Limb (tissue), 2 donors: Measurements from ENCODE around the gene HCFC1R1.

Experiments used
- DNase-seq, 2 donors: peaks; one replicate each; pipeline ENCODE4 v3.0.0-alpha.2; 2016; ENCODE audit errors: extremely low spot score in 2 of 2

HCFC1R1 gene

DNA sequence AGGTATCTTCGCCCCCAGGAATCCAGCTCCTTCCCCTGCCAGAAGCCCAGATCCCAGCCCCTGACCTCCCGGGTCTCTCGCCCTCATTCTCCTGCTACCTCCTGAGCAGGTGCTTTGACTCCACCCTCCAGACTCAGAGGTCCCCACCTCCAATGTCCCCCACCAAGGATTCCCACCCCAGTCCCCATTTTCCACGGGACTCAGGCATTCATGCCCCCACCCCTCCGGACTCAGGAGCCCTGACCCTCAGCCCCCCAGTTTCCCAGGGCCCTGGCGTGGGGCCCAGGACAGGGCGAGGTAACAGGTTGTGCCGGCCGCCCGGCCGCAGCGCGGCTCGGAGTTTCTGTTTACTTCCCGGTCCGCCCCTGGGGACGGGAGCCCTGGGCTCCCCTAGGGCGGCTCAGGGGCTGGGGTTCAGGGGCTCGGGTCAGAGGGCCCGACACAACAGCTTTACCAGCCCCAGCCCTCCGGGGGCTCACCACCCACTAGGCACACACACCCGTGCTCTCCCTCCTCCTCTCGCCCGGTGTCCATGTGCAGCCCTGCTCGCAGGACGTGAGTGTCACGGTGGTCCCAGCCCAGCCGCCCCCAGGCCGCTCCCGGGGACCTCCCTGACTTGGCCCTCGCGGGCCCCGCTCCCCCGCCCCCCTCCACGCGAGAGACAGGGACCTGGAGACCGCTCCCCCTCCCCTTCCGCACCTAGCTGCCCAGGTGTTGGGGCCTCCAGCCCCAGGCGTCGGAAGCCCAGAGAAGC, 12.4 kb upstream of the HCFC1R1 start:
- DNase-seq, result no peak

DNA sequence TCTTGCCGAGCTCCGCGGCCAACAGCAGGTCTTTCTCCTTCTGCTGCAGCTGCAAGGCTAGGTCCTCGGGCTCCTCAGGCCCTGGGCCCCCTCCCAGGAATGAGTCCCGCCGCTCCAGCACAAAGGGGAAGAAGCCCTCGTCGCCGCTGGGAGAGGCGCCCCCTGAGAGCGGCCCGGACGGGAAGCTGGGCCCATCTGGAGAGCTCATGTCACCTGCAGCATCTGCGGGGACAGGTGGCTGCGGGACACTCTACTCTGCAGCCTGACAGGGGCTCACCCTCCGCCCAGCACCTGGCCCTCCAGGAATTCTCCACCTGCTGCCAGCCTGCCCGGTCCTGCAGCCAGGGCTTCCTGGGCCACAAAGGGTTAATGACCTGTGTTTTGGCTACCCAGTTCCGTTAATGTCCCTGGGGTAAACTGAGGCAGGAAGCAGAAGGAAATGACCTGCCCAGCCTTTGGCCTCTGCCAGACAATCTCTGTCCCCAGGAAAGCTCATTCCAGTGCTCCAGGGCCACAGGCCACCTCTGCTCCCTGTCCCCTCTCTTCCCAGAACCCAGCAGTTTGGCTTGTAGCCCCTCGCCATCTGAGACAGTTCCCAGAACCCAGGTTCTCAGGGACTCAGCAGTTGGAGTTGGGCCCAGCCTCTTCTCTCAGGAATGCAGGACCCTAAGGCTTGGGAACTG, 11.7 kb upstream of the HCFC1R1 start:
- DNase-seq, result no peak

DNA sequence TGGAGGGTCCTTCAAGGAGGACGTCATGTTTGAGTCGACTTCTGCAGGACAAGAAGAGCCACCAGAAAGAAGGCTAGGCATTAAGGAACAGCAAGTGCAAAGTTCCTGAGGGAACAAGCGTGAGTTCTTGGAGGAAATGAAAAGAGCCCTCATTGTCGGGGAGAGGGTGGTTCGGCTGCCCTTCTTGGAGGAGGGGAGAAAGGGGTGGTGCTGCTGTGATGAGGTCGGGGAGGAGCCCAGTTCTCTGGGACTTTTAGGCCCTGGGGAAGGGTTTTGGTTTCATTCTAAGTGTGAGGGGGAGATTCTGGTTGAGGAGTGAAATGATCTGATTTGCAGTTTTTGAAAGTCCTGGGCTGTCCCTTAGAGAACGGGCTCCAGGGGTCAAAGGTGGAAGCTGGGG, 8.9 kb upstream of the HCFC1R1 start:
- DNase-seq, result no peak

DNA sequence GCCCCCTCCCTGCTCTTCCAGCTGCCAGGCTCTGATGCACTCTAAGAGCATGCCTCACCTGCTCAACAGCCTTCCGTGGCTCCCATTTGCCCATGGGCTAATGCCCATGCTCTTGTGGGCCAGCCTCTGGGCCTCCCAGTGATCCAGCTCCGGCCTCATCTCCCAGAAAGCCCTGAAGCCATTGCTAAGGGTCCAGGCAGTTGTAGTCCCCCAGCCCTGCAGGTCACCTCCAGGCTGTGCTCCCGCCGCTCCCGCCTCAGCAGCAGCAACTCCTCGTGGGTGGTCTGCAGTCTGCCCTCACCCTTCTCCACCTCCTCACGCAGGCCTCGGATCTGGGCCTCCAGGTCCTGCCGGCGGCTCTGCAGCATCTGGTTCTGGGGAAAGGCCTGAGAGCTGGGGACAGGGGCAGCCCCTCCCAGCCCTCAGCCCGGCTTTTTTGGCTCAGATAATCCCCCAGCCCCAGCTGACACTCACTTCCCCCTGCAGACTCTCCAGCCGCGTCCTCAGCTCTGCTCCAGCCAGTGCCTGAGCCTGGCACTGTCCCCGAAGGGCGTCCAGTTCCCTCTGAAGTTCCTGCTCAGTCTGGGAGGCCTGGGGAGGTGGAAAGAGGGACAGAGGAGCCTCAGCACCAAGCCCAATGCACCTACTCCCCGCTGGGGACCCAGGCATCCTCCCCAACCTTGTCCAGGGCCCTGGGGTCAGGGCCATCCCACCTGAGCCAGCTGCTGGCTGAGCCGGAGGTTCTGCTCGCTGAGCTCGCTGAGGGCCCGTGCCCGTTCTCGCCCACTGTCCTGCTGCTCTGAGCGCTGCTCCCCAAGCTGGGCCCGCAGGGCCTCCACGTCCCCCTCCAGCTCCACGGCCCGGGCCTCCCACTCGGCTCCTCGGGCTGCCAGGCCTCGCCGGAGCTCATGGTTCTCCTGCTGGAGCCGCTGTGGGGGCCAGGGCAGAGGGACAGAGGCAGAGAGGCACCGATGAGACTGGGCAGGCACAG, 6.8 kb upstream of the HCFC1R1 start:
- DNase-seq, result no peak

DNA sequence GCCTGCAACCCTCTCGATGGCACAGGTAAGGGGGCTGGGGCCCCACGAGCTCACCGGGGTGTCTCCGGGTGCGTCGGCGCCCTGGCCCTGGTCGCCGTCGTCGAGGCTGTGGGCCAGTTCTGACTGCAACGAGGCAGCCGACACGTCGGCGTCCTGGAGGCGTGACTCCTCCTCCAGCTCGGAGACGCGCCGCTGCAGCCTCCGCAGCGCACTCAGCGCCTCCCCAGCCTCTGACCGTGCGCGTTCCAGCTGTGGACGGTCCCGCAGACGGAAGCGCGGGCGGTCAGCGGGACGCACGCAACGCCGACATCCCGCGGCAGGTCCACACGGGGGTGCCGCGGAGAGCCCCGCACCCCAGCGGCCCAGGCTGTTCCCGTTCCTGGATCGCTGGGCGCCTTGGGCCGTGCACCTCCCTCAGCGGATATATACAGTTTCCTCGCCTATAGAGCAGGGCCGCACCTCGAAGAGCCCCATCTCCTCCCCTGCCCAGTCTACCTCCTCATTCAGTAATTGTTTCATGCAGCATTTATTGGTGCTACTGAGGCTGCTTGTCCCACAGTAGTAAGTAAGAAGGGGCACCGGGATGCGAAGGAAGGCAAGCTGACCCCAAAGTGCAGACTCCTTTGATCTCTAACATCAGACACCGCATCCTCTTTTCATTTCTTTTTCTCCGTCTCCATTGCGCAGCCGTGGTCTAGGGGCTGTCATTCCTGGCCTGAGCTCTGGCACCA, 5.9 kb upstream of the HCFC1R1 start:
- DNase-seq, result no peak

DNA sequence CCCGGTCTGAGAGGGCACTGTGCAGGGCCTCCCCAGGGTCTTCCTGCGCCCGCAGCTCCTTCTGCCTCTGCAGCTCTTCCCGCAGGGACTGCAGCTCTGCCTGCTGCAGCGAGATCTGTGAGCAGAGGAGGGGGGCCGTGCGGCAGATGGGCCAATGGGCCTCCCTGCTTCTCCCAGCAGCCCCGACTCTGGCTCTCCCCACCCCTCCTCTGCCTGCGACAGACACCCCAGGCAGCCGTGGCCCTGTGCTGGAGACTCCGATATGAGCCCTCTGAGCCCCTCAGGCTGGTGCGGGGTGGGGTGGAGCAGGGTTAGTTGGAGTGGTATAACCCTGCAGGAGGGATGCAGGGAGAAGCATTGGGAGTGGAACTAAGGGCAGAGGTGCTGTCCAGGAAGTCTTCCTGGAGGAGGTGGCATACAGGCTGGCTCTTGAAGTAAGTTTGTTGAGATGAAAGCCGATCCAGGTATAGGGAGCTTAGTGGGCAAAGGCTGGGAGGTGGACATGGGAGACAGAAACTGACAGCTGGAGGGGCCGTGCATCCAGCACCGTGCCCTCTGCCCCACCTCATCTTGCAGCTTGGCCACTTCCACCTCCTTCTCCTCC, 5.1 kb upstream of the HCFC1R1 start:
- no peak for DNase-seq

DNA sequence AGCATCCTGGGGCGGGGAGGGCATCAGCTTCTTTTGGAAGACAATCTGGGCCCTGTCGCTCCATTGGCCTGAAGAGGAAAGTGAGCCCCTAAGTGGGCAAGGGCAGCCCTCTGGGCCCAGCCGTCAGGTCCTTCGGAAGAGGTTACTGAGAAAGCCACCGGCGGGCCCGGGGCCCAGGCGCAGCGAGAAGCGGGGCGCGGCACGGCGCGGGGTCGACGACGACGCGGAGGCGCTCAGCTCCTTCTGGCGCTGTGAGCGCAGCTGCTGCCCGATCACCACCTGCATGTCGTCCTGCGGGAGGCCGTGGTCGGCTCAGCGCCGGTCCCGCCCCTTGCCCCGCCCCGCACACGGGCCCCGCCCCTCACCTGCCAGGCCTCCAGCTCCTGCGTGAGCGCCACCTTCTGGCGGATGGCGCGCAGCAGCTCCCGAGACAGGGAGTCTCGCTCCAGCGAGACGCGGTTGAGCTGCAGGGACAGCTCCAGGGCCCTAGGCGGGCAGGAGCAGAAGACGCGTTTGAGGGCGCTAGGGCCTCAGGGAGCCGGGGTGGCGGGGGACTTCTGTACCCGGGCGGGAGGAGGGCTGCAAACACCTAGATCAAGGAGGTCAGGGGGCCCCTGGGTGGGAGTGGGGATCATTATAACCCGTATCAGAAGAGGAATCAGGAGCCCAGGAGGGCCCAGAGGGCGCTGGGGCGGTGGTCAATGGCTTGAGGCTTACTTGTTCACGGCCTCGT, 4.4 kb upstream of the HCFC1R1 start:
- peak in 1 of 2 donors; percentile 91 for DNase-seq

DNA sequence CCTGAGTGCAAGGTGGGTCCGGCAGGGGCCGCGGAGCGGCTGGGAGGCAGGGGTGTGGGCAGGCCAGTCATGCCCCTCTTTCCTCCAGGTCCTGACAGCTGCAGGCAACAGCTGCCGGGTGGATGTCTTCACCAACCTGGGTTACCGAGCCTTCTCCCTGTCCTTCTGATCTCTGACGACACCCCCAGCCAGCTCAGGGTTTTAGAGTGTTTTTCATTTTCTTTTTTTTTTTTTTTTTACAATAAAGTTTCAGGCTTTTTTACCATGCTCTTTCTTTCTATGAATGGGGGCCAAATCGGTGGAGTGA, 3.7 kb upstream of the HCFC1R1 start:
- no peak for DNase-seq

DNA sequence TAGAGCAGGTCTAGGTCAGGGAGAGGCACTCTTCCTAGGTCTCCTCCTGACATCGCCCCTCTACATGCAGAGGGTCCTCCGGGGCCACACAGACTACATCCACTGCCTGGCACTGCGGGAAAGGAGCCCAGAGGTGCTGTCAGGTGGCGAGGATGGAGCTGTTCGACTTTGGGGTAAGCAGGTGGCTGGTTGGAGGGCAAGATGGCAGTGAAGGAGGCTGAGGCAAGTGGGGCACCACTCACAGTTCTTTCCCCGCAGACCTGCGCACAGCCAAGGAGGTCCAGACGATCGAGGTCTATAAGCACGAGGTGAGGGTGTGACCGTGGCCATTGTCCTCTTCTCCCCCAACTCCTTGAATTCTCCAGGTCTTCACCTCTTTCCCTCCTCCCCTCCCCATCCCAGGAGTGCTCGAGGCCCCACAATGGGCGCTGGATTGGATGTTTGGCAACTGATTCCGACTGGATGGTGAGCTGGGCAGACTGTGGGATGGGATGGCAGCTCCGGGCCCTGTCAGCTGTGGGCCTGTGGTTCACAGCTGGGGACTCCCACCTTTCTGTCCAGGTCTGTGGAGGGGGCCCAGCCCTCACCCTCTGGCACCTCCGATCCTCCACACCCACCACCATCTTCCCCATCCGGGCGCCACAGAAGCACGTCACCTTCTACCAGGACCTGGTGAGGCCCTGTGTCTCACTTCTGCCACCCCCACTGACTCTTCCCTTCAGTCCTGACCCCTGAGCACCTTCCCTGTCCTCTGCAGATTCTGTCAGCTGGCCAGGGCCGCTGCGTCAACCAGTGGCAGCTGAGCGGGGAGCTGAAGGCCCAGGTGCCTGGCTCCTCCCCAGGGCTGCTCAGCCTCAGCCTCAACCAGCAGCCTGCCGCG, 3.1 kb upstream of the HCFC1R1 start:
- DNase-seq, result no peak

DNA sequence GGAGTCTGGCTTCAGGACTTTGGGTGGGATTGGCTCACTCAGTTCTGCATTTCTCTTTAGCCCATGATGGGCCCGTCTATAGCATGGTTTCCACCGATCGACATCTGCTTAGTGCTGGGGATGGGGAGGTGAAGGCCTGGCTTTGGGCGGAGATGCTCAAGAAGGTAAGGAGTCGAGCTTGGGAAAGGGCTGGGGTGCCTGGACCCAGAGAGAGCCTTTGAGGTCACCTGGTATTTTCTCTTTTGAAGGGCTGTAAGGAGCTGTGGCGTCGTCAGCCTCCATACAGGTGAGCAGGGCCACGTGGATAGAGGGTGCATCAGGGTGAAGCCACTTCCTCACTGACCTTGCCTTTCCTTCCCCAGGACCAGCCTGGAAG, 2.2 kb upstream of the HCFC1R1 start:
- no peak for DNase-seq

DNA sequence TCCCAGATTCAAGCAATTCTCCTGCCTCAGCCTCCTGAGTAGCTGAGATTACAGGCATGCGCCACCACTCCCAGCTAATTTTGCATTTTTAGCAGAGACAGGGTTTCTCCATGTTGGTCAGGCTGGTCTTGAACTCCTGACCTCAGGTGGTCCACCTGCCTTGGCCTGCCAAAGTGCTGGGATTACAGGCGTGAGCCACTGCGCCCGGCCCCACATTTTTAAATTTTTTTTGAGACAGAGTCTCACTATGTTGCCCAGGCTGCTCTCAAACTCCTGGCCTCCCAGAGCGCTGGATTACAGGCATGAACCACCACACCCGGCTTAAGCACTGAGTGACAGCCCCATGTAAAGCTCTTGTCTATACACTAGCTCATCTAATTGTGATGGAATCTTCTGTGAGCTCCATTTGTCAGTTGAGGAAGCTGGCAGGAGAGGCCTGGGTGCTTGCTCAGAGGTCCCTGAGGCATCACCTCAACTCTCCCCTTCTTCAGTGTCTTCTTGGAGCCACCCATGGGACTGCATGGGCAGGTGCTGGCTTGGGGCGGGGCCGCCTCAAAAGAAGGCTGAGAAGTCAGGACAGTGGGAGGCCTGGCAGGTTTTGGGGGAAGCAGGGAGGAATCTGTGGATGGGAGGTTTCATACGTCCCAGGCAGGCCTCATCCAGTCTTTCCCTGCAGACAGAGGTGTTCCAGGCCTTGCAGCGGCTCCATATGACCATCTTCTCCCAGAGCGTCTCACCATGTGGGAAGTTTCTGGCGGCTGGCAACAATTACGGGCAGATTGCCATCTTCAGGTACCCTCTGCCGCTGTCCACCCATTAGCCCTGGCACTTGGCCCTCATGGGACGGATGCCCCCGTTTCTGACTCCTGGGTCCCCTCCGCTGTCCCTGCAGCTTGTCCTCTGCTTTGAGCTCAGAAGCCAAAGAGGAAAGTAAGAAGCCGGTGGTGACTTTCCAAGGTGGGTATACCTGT, 1.6 kb upstream of the HCFC1R1 start:
- DNase-seq, result no peak

DNA sequence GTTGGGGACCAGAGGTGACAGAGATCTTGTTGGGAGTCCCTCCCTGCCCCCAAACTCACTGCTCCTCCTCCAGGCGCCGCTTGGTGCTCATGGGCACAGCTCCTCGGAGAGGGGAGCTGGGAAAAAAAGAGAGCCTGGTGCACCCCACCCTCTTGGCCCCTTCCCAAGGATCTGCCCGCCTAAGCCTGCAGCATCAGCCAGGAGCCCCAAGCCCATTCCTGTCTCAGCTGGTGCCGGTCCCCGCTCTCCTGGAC, 400 bp downstream of the HCFC1R1 start:
- DNase-seq, result no peak

DNA sequence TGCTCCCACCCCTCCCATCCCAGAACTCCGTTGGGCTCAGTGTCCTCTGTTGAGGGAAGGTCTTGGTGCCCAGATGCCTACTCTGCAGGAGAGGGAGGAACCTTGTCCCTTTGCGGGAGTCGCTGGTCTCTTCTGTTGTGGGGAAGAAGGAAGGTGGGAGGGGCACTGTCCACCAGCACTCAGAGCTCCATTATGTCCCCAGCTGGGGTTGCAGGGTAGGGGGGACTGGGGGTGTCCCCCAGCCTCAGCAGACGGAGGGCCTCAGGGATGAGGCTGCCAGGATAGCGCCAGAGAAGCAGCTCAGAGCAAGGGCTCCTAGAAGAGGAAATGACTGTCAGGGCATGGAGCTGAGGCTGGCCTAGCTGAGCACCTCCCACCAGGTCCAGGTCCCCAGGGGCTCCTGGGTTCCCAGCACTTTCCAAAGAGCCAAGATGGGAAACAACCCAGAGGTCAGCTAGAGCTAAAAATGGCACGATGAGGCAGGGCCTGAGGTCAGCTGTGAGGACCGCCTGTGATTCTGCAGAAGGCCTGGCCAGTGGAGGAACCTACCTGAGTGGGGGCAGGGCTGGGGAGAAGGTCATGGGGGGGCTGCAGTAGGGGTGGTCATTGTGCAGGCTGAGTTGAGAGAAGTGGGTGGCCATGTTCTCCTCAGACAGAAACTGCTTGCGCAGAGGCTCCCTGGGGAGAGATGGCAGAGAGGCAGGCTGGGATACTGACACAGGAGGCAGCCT, 893 bp downstream of the HCFC1R1 start:
- no peak for DNase-seq

DNA sequence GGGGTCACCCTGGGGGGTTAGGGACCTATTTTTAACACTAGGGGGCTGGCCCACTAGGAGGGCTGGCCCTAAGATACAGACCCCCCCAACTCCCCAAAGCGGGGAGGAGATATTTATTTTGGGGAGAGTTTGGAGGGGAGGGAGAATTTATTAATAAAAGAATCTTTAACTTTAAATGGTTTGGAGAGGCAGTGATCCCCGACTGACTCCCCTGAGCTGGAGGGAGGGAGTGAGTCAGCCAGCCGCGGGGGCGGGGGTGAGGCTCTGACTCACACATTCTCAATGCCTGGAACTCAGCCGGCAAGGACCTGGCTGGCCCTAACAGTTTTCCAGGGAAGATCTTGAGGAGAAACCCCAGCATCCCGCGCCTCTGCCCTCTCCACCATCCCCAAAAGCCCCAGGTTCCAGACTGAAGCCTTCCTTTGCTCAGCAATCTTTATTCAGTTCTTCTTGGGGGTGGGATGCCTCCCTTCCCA, 1.5 kb downstream of the HCFC1R1 start:
- DNase-seq, result peak; percentile 82 to 88

DNA sequence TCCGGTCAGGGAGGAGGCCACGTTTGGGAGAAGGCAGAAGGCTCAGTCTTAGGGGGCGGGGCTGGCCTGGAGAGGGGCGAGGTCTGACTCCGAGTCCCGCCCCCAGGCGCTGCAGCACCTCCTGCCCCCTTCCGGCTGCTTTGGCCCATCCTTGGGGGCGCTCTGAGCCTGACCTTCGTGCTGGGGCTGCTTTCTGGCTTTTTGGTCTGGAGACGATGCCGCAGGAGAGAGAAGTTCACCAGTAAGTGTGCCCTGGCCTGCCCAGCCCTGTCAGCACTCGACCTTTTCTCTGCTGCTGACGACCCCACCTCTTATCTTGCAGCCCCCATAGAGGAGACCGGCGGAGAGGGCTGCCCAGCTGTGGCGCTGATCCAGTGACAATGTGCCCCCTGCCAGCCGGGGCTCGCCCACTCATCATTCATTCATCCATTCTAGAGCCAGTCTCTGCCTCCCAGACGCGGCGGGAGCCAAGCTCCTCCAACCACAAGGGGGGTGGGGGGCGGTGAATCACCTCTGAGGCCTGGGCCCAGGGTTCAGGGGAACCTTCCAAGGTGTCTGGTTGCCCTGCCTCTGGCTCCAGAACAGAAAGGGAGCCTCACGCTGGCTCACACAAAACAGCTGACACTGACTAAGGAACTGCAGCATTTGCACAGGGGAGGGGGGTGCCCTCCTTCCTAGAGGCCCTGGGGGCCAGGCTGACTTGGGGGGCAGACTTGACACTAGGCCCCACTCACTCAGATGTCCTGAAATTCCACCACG, 2.1 kb downstream of the HCFC1R1 start:
- DNase-seq, result peak; percentile 69 to 74

DNA sequence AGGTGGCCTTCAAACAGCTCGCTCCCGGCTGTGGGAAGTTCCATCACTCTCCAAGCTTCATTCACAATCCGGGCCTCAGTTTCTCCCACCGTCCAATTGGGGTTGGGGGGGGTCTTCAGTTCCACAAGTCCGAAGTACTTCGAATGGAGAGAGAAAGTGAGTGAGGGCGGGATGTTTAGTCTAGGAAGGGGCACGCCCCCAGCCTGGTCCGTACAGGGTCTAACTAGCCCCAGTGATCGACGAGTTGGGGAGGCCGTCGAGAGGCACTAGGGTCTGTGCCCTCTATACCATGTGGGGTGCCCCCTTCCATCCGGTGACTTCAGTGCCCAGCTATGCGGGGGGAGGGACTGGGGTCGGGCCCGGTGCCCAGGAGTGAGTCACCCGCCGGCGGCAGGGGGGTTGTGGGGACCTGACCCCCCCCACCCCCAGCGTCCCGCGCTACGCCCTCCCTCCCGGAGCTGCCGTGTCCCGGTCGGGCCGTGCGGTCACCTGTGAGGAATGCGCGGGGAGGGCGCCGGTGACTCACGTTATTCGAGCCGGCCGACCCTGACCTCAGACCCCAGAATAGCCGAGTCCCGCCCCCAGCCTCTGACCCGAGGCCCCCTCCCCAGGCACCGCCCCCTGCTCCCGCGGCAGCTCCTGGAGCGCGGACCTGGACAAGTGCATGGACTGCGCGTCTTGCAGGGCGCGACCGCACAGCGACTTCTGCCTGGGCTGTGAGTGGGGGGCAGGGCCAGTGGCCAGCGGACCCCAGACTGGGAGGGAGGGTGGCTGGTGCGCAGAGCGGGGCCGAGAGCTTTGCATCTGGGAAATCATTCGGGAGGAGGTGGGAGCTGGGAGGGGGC, 2.9 kb downstream of the HCFC1R1 start:
- DNase-seq, result peak; percentile 36 to 82
